Aorta (tissue), 5 donors: ENCODE measurements around the gene ELF4. TPM values are rescaled to one million over a fixed set of nuclear protein-coding genes. Genes with fewer than 3 reads are reported as not detected.
"Not testable (repeated sequence)": the region's sequence is repeated elsewhere in the genome, so short reads cannot be mapped to it uniquely, and the experiment has no call there.

Experiments
- ATAC-seq: fragments of 200-7000 bp; cut with Tn5 transposase; one replicate; pipeline ENCODE4 v1.9.1; 2022; ENCODE audit warnings: moderate library complexity; ENCODE audit not compliant: low FRiP score
- DNase-seq, 2 donors: peaks; one replicate each; pipeline ENCODE4 v3.0.0-alpha.2; 2020
- H3K27ac ChIP-seq, 2 donors: one replicate each; pipeline ENCODE4 v1.5.1; 2013; ENCODE audit warnings: low read length in 2 of 2, mild to moderate bottlenecking in 2 of 2, moderate library complexity in 2 of 2, control low read depth in 1 of 2, inconsistent platforms in 1 of 2, low read depth in 1 of 2
- H3K27me3 ChIP-seq, 2 donors: one replicate each; pipeline ENCODE4 v1.6.1; 2013; ENCODE audit warnings: control low read depth in 1 of 2, low read length in 1 of 2, mild to moderate bottlenecking in 1 of 2, moderate library complexity in 1 of 2; ENCODE audit not compliant: insufficient read depth in 2 of 2, control insufficient read depth in 1 of 2
- H3K36me3 ChIP-seq, 2 donors: one replicate each; pipeline ENCODE4 v1.6.1; 2013; ENCODE audit warnings: control low read depth in 1 of 2, low read length in 1 of 2, mild to moderate bottlenecking in 1 of 2; ENCODE audit not compliant: insufficient read depth in 2 of 2, control insufficient read depth in 1 of 2
- H3K4me1 ChIP-seq, 2 donors: one replicate each; pipeline ENCODE4 v1.6.1; 2013; ENCODE audit warnings: low read length in 2 of 2, control low read depth in 1 of 2, mild to moderate bottlenecking in 1 of 2, moderate library complexity in 1 of 2; ENCODE audit not compliant: insufficient read depth in 2 of 2, control insufficient read depth in 1 of 2
- H3K4me3 ChIP-seq, 2 donors: one replicate each; pipeline ENCODE4 v1.5.1; 2013; ENCODE audit warnings: low read length in 2 of 2, control low read depth in 1 of 2, mild to moderate bottlenecking in 1 of 2
- H3K9me3 ChIP-seq: one replicate; pipeline ENCODE4 v1.6.1; 2013; ENCODE audit warnings: mild to moderate bottlenecking, low read length; ENCODE audit not compliant: control insufficient read depth
- WGBS, 2 donors: extraction: QIAGEN DNeasy Blood & Tissue Kit; methylation state at CpG; one replicate each; pipeline ENCODE4 v1.1.7; 2013; 5-methylcytosine and 5-hydroxymethylcytosine counted together
- intact Hi-C, 2 donors: fragments of 100-400 bp; cut with DNase I; formaldehyde crosslinking; loops; one replicate each; pipeline versions ENCODE4 v1.14.2 to v1.15.0; 2022
- polyA plus RNA-seq, 2 donors: library from polyadenylated mRNA; stranded (reverse); fragments of 200-250 nt; gene quantifications; one replicate each; pipeline ENCODE4 v1.2.3, GENCODE V29; 2013
- total RNA-seq, 2 donors: library from RNA; stranded (reverse); fragmentation: NEBNext Ultra II Directional; extraction: Animal tissue kit (Norgen Biotek cat#: 25700); gene quantifications; one replicate each; pipeline ENCODE4 v1.2.1, GENCODE V29; 2021
- donor health status: healthy with polysubstance abuse.
- donor health status: Bipolar disorder and iron deficiency.
- donor health status: DM: no; HTN: no; CAD: no.
- donor health status: DM: no; HTN: no; CAD: no.
- donor health status: DM: yes; HTN: yes; CAD: no.

ELF4 gene
- total and polyA plus RNA-seq, 4 donors: 3.6 to 20.8 (median 9.5) TPM

DNA sequence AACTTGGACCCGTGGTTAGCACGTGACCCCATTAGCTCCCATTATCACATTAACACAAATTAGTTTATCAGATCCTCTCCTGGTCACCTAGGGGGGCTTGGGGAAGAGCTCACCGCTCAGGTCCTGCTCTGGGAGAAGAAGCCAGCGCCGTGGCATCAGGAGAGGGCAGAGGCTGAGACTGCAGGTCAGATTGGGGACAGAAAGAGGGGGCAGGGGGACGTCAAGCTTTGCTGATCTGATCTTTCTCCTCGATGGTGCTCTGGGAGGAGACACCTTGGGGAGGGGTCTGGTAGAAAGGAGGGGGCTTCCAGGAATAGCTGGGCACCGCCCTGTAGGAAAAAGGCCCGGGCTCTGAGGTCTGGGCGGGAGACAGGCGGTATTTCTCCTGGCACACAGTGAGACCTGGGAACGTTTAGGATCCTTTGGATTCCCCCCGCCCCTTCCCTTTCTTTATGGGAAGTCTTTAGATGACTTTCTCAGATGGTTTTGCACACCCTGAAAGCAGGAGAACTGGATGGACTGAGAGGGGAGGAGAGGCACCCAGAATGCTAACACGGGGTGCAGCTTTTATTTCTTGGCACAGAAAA lies 9.1 kb upstream of the ELF4 start:
- intact Hi-C loops: loop anchor here in 1 of 2 donors (5.0 kb wide), 1 partner anchor 53 kb away; the partner anchor contains the start of gene RAB33A
- Histone ChIP-seq H3K4me3 (no peak overlapping the region), H3K9me3 (no peaks in the 10 kb centered on the region), H3K27ac (no peak overlapping the region), H3K27me3 (no peaks in the 10 kb centered on the region), H3K36me3 (no peaks in the 10 kb centered on the region), H3K4me1 (no peaks in the 10 kb centered on the region)
- DNase-seq (no peak), ATAC-seq (no peak)
- WGBS, 2 donors: 48 to 60% methylated on average over 14 of the region's 14 CpGs

DNA sequence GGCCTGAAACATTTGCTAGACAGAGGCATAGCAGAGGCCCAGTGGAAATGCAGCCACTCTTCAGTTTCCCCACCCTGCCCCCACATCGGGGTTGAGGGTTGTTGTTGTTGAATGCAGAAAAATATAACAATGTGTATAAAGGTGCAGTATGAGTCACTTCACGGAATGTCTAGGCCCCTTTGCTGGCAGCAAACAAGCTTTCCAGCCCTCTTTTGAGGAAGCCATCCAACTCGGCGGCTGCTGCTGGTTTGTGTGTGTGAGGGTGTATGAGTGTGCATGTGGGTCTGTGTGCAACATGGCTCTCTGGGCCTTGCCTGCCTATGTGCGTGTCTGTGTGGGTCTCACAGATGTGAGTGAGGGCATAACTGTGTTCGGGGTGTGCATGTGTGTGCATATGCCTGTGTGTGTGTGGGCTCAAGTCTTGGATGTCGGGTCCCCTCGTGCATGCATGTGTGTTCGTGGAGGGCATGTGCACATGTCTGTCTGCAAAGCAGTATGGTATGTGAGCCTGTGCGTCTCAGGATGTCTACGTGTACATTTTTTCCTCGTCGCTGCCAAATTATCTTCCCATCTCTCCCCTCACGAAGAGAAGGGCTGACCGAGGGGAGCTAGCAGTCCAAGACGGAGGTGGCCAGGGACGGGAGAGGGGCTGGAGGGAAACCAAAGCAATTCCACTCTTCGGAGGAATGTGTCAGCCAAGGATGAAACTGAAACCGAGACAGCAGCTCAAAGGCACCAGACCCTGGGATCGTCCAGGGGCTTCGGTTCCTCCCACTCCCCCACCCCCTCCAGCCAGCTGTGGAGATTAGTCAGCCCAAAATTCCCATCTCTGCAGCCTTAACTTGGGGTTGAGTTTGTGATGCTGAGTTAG lies 8.4 kb upstream of the ELF4 start:
- Histone ChIP-seq H3K27me3 (no peaks in the 10 kb centered on the region), H3K36me3 (no peaks in the 10 kb centered on the region), H3K4me3 (no peak overlapping the region), H3K27ac (peak overlapping the region in 1 of 2 donors; percentile 29), H3K4me1 (no peaks in the 10 kb centered on the region), H3K9me3 (no peaks in the 10 kb centered on the region)
- intact Hi-C loops: loop anchor here in 1 of 2 donors (5.0 kb wide), 1 partner anchor 54 kb away; the partner anchor contains the start of gene RAB33A
- WGBS, 2 donors: 48 to 51% methylated on average over 21 of the region's 21 CpGs
- peak; percentile 9 for ATAC-seq
- no peak for DNase-seq

DNA sequence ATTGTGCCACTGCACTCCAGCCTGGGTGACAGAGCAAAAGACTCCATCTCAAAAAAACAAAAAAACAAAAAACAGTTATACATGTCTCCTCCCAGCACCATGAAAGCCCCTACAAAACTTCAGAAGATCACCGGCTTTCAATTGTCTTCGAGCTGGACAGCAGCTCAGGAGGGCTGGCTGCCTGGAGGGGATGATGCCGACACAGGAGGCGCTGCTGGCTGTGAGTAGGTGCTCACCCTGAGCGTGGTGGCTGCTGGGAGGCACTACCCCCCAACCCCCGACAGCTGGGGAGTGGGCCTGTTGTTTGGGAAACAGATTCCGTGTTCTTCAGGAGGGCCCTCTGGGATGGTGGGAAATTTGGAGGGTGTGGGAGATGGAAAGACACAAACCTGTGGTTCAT lies 6.9 kb upstream of the ELF4 start:
- H3K4me3 ChIP-seq: no peak overlapping the region
- H3K4me1 ChIP-seq: no peaks in the 10 kb centered on the region
- no peaks in the 10 kb centered on the region for H3K9me3 ChIP-seq
- no peaks in the 10 kb centered on the region for H3K36me3 ChIP-seq
- ATAC-seq (no peak), DNase-seq (no peak)
- 78 to 97% methylated on average over 7 of the region's 7 CpGs for WGBS, 2 donors
- H3K27ac ChIP-seq: no peak overlapping the region
- intact Hi-C loops: loop anchor here in 1 of 2 donors (5.0 kb wide), 1 partner anchor 55 kb away; the partner anchor contains the start of gene RAB33A
- H3K27me3 ChIP-seq: no peaks in the 10 kb centered on the region

DNA sequence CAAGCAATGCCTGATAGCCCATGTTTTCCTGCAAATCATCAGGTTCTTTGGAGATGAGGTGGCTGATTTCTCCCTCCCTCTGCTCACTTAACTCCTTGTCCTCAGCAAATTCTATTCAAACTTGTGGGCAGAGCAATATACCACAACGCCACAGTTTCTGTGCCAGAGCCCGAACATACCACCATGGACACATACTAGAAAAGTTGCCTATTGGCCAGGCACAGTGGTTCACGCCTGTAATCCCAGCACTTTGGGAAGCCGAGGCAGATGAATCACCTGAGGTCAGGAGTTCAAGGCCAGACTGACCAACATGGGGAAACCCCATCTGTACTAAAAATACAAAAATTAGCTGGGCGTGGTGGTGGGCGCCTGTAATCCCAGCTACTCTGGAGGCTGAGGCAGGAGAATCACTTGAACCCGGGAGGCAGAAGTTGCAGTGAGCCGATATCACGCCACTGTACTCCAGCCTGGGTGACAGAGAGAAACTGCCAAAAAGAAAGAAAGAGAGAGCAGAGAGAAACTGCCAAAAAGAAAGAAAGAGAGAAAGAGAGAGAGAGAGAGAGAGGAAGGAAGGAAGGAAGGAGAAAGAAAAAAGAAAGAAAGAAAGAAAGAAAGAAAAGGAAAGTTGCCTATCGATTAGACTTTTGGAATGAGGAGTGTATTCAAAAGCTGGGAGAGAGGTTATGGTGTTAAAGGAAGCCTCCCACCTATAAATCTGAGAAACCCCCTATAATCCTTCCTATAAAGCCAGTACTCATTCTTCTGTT lies 5.0 kb upstream of the ELF4 start:
- H3K4me3 ChIP-seq, ATAC-seq, DNase-seq, H3K4me1 ChIP-seq, H3K36me3 ChIP-seq, H3K27ac ChIP-seq, H3K27me3 ChIP-seq, H3K9me3 ChIP-seq: not testable (repeated sequence)
- 92% methylated on average over 10 of the region's 10 CpGs for WGBS, 2 donors
- intact Hi-C loops: loop anchor here in 1 of 2 donors (5.0 kb wide), 1 partner anchor 57 kb away; the partner anchor contains the start of gene RAB33A

DNA sequence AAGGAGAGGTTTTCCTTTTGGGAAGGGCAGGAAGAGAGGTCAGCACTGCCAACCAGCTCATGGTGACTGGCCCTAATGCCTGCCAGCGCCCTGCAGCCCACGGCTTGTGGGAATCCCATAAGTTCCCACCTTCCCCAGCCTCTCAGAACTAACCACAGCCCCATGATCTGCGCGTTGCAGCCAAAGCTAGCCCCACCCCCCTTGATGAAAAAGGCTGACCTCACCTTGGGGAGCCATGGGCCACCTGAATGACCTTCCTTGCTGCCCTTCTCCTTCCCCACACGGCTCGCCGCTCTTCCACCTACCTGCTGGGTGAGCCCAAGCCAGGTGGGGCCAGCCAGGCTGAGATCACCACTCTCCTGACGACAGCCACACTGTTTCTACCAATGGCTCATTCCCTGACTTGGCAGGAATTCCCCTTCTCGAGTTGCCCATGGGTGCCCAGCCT lies 3.9 kb upstream of the ELF4 start:
- no peak for ATAC-seq
- no peak overlapping the region for H3K4me3 ChIP-seq
- intact Hi-C loops: no loop called here
- H3K27me3 ChIP-seq: no peaks in the 10 kb centered on the region
- H3K27ac ChIP-seq: no peak overlapping the region
- no peaks in the 10 kb centered on the region for H3K4me1 ChIP-seq
- no peaks in the 10 kb centered on the region for H3K36me3 ChIP-seq
- DNase-seq: peak in 1 of 2 donors; percentile 47
- WGBS, 2 donors: 70 to 78% methylated on average over 9 of the region's 9 CpGs
- no peaks in the 10 kb centered on the region for H3K9me3 ChIP-seq

DNA sequence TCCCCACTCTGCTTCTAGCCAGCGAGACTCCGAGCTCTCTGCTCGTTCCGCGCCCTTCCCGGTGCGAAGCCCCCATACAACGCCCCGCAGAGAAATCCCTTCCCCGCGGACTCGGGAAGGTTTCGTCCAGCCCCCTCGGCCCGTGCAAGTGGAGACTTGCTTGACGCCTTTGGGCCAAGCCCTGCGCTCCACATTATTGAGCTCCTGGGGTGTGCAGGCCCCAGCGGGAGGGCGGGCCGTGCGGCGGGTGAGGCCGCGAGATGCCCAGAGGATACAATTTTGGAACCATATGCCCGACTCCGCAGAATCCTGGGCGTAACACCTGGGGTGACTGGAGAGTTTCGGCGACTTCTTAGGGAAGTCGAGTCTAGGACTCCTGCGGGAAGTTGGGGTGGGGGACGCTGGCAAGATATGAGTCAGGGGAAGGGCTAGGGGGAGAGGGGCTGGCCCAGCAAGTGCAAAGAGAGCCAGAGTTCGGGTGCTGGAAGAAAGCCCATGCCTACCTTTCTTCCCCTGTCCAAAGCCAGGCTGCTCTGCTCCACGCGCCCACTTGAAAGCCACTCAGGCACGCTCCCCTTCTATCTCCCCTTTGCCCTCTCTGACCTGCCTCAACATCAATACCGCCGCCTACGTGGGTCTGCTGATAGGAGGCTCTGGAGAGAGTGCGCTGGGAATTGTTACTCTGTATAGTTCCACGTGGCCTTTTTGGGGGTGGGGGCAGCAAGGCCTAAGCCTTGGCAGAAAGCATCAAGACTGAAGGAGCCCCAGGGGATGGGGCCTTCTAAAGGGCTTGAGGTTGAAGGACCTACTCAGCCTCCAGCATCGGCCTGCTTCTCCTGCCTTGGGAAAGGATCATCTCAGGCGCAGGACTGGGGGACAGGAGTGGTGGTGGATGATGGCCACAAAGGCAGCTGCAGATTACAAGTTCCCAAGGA lies 1.2 kb upstream of the ELF4 start:
- DNase-seq (peak in 1 of 2 donors; percentile 77), ATAC-seq (peak; percentile 17)
- H3K36me3 ChIP-seq: no peaks in the 10 kb centered on the region
- WGBS, 2 donors: 41 to 54% methylated on average over 43 of the region's 43 CpGs
- H3K4me3 ChIP-seq: peak overlapping the region in 1 of 2 donors; percentile 69
- intact Hi-C loops: no loop called here
- no peaks in the 10 kb centered on the region for H3K9me3 ChIP-seq
- peak overlapping the region in 1 of 2 donors; percentile 12 for H3K27ac ChIP-seq
- no peaks in the 10 kb centered on the region for H3K27me3 ChIP-seq
- H3K4me1 ChIP-seq: no peaks in the 10 kb centered on the region

DNA sequence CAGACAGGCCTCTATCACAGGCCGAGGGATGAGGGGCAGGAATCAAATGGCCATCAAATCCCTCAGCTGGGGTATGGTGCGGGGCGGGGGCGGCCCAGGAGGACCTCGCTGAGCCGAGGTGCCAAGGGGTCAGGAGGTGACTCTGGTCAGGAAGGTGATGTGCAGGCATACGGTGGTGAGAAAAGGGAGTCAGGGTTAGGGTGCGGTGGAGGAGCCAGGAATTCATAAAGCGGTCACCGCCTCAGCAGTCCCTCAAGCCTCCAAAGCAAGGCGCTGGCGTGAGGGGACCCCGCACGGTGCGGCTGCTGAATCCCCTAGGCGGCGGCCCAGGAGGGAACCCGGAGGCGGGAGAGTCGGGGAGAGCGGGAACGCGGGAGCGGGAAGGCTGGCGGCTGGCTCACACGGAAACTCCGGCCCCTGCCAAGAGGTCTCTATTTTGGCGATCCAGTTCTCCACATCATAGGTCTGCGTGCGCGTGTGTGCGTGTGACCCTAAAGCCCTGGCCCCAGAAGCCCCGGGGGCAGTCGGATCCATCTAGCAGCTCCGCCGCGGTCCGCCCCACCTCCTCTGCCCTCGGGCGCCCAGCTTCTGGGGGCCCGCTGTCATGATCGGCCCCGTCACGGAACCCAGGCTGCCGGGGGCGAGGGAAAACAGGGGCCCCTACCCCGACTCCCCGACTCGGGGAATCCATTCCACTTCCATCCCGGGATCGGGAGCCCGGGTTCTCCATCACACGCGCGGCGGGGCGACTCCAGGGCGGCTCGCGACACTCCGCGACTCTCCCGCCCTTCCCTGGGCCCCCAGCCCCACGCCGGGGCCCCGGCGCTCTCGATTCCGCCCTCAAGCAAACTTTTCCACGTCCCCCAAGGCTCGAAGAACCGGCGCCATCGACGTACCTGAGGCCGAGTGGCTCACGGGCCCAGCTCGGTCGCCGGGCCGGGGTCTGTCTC lies 593 bp downstream of the ELF4 start:
- intact Hi-C loops: no loop called here
- no peaks in the 10 kb centered on the region for H3K27me3 ChIP-seq
- H3K4me3 ChIP-seq: peak overlapping the region; percentile 59 to 69
- DNase-seq (peak in 1 of 2 donors; percentile 79), ATAC-seq (peak; percentile 47)
- H3K36me3 ChIP-seq: no peaks in the 10 kb centered on the region
- H3K27ac ChIP-seq: peak overlapping the region in 1 of 2 donors; percentile 84
- H3K9me3 ChIP-seq: no peaks in the 10 kb centered on the region
- H3K4me1 ChIP-seq: no peaks in the 10 kb centered on the region
- WGBS, 2 donors: 1 to 37% methylated on average over 74 to 81 of the region's 81 CpGs
